Measurements from ENCODE around the gene NOL4L. TPM values are rescaled to one million over a fixed set of nuclear protein-coding genes. Genes with fewer than 3 reads are reported as not detected.
A peak's percentile ranks its signal among the peaks of the same experiment; 100 is the strongest.

The NOL4L gene
- total RNA-seq, 1 donor from 2014 or later = 19.7 TPM

- Histone ChIP-seq H3K27me3 (no peaks in the 10 kb centered on the region), H3K9me3 (no peaks in the 10 kb centered on the region), H3K27ac (peak overlapping the region; percentile 42), H3K4me1 (peaks cover 17% of the 10 kb centered on the region), H3K36me3 (no peaks in the 10 kb centered on the region), H3K4me3 (no peak overlapping the region)
- ATAC-seq (no peak), DNase-seq (no peak)
- intact Hi-C loops (cut with DNase I) = no loop called here
- TF ChIP-seq CTCF (IDR thresholded peaks at IDR 0.05) = no peak
These were observed 67.1 kb downstream of the NOL4L start for GRCh38 chr20:32517914-32518592.

- peak overlapping the region; percentile 42 for H3K27ac ChIP-seq
- H3K9me3 ChIP-seq = no peaks in the 10 kb centered on the region
- H3K4me3 ChIP-seq = no peak overlapping the region
- no peak for ATAC-seq
- no peak for DNase-seq
- peaks cover 17% of the 10 kb centered on the region for H3K4me1 ChIP-seq
- TF ChIP-seq CTCF (IDR thresholded peaks at IDR 0.05) = no peak
- intact Hi-C loops (cut with DNase I) = no loop called here
- H3K36me3 ChIP-seq = no peaks in the 10 kb centered on the region
- H3K27me3 ChIP-seq = no peaks in the 10 kb centered on the region
These were observed 67.6 kb downstream of the NOL4L start for GRCh38 chr20:32517518-32517873.

- Histone ChIP-seq H3K4me1 (peaks cover 17% of the 10 kb centered on the region), H3K4me3 (no peak overlapping the region), H3K36me3 (no peaks in the 10 kb centered on the region), H3K27me3 (no peaks in the 10 kb centered on the region), H3K9me3 (no peaks in the 10 kb centered on the region), H3K27ac (peak overlapping the region; percentile 42)
- ATAC-seq (peak; percentile 64), DNase-seq (no peak)
- intact Hi-C loops (cut with DNase I) = no loop called here
- TF ChIP-seq CTCF (IDR thresholded peaks at IDR 0.05) = no peak
These were observed 68.3 kb downstream of the NOL4L start for GRCh38 chr20:32516583-32517517.

- no peaks in the 10 kb centered on the region for H3K27me3 ChIP-seq
- ATAC-seq = no peak
- no peak overlapping the region for H3K4me3 ChIP-seq
- peaks cover 21% of the 10 kb centered on the region for H3K4me1 ChIP-seq
- no peaks in the 10 kb centered on the region for H3K9me3 ChIP-seq
- TF ChIP-seq CTCF (IDR thresholded peaks at IDR 0.05) = no peak
- no peak overlapping the region for H3K27ac ChIP-seq
- H3K36me3 ChIP-seq = no peaks in the 10 kb centered on the region
- intact Hi-C loops (cut with DNase I) = no loop called here
- no peak for DNase-seq
These were observed 69.5 kb downstream of the NOL4L start for GRCh38 chr20:32515631-32516101.

GRCh38 chr20:32514760-32515159 lies 70.4 kb downstream of the NOL4L start:
- Histone ChIP-seq H3K9me3 (no peaks in the 10 kb centered on the region), H3K27ac (no peak overlapping the region), H3K36me3 (no peaks in the 10 kb centered on the region), H3K27me3 (no peaks in the 10 kb centered on the region), H3K4me3 (no peak overlapping the region), H3K4me1 (peaks cover 28% of the 10 kb centered on the region)
- intact Hi-C loops (cut with DNase I) = no loop called here
- no peak for ATAC-seq
- TF ChIP-seq CTCF (IDR thresholded peaks at IDR 0.05) = no peak
- DNase-seq = no peak
